Left forelimb (tissue), 1 donor: ENCODE data around the gene MIP.
"Not testable (repeated sequence)": the region's sequence is repeated elsewhere in the genome, so short reads cannot be mapped to it uniquely, and the experiment has no call there.

Experiments used
- DNase-seq: peaks from one replicate; pipeline ENCODE4 v3.0.0-alpha.2; 2018; ENCODE audit warnings: low spot score

The MIP gene

DNA sequence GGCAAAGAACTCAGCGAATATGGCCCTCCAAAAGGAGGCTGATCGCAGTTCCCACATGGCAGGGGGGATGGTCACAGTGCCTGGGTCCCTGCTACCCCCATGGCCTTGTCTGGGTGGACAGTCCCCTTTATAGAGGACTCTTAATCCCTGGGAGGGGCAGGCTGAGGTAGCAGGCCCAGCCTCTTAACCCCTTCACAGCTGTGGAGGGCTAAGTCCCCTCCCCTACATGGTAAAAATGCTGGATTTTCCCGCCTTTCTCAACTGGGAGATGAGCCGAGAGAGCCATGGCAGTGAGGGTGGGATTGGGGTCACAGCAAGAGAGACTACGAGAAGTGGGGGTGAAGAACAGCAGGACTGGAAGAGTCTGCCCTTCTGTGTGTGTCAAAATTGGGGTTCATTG lies at the start of gene MIP:
TSS of gene MIP (minus strand) at position 101 of the 400 bp plus-strand sequence. CDS start at position 57, 44 bp downstream.
- no peak for DNase-seq

GRCh38 chr12:56499879-56500278 lies 45.4 kb upstream of the MIP start:
- DNase-seq: not testable (repeated sequence)

GRCh38 chr12:56499452-56499851 lies 45.0 kb upstream of the MIP start:
- not testable (repeated sequence) for DNase-seq

- not testable (repeated sequence) for DNase-seq
Observed at GRCh38 chr12:56498126-56498902, 43.9 kb upstream of the MIP start.

- DNase-seq: not testable (repeated sequence)
Observed at GRCh38 chr12:56496704-56497103, 42.2 kb upstream of the MIP start.

- DNase-seq: not testable (repeated sequence)
Observed at GRCh38 chr12:56494481-56494880, 40.0 kb upstream of the MIP start.

- not testable (repeated sequence) for DNase-seq
Observed at GRCh38 chr12:56494106-56494415, 39.6 kb upstream of the MIP start.

DNA sequence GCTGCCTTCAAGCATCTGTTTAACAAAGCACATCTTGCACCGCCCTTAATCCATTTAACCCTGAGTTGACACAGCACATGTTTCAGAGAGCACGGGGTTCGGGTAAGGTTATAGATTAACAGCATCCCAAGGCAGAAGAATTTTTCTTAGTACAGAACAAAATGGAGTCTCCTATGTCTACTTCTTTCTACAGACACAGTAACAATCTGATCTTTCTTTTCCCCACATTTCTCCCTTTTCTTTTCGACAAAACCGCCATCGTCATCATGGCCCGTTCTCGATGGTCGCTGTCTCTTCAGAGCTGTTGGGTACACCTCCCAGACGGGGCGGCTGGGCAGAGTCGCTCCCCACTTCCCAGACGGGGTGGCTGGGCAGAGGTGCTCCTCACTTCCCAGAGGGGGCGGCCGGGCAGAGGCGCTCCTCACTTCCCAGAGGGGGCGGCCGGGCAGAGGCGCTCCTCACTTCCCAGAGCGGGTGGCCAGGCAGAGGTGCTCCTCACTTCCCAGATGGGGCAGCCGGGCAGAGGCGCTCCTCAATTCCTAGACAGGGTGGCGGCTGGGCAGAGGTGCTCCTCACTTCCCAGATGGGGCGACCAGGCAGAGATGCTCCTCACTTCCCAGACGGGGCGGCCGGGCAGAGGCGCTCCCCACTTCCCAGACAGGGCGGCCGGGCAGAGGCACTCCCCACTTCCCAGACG lies 39.1 kb upstream of the MIP start:
- not testable (repeated sequence) for DNase-seq

DNA sequence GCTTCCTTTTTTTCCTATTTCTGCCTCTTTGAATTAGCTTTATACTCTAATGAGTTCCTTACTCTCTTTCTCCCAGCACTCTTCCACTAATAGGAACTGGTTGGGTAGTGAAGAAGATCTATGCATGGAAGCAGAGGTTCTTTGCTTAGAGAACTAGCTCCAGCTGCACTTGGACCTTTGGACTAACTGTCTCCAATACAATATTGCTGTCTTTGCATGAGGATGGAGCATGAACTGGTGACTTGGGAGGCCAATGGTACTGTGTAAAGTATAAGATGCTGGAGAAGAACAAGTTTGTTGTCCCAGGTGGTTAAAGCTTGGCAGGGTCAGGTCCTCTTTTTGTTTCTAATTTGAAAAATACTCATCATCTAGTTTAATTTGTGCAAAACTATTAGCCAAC lies 35.9 kb upstream of the MIP start:
- DNase-seq: no peak

DNA sequence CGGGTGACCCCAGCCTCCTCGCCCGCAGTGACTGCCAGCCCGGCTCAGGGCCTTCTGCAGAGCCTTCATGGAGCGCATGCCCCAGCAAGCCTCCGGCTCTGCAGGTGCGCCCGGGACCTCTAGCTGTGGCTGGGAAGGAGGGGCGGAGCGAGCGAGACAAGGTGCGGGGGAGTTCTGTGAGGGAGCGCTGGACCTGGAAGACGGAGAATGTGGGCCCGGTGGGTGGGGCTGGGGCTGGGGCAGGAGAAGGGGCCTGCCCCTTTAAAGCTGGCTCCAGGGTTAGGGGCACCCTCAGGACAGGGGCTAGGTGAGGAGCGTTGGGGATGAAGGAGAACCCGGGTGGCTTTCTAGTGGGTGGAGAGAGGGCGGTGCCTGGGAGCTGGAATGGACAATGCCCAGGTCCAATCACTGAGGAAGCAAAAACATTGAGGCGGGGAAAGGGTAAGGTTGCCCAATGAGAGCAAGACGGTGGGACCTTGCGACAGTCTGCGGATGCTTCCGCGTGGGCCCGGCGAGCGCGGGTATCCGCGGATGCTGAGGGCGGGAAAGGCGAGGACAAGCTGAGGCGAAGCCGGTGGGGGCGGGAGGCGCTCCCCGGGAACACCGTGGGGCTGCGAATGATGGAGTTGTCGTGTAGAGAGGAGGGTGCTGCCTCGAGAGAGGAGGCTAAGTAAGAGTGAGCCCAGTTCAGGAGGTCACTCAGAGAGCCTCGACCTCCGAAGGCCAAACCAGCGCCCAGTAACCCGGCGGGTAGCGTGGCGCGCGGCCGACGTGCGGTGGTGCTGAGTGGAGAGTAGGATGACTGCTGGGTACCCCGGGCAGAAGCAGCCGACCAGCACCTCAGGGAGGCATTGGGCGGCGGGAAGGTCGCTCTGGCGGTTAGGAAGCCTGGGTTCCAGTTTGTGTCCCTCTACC lies 33.8 kb upstream of the MIP start, which contains the start of gene GLS2:
TSS of gene GLS2 (minus strand) at position 121 of the 915 bp plus-strand sequence. CDS start at position 78, 43 bp downstream.
- DNase-seq: peak; percentile 71

GRCh38 chr12:56487448-56488040 lies 33.1 kb upstream of the MIP start:
- no peak for DNase-seq

GRCh38 chr12:56486694-56487093 lies 32.2 kb upstream of the MIP start:
- DNase-seq: no peak

DNA sequence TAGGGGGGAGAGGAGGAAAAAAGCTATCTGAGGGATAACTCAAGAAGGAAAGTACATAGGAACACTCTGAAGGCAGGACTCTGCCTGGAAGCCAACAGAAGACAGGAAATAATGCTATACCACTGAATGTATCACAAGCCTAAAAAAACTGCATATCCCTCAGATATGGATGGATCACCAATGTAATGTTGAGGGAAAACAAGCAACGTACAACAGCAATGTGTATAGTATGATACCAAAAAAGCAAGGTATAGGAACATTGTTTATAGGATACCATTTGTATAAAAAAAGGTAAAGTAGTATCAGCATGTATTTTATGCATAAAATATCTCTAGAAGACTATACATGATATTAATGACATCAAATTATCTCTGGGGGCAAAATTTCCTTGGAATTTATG lies 30.1 kb upstream of the MIP start:
- DNase-seq: no peak

GRCh38 chr12:56479625-56480024 lies 25.2 kb upstream of the MIP start:
- no peak for DNase-seq

- DNase-seq: no peak
Observed at GRCh38 chr12:56477521-56478225, 23.2 kb upstream of the MIP start.

GRCh38 chr12:56476972-56477432 lies 22.5 kb upstream of the MIP start:
- DNase-seq: no peak

DNA sequence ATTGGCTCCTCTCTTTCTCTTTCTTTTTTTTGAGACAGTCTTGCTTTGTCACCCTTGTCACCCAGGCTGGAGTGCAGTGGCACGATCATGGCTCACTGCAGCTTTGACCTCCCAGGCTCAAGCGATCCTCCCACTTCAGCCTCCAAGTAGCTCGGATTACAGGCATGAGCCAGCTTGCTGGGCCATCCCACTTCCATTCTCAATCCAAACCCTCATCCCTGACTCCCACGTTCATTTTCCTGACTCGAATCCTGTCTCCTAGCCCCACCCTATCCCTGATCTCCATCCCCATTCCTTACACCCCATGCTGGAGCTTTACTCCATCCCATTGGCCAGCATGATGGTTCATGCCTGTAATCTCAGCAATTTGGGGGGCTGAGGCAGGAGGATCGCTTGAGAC lies 21.7 kb upstream of the MIP start:
- no peak for DNase-seq

DNA sequence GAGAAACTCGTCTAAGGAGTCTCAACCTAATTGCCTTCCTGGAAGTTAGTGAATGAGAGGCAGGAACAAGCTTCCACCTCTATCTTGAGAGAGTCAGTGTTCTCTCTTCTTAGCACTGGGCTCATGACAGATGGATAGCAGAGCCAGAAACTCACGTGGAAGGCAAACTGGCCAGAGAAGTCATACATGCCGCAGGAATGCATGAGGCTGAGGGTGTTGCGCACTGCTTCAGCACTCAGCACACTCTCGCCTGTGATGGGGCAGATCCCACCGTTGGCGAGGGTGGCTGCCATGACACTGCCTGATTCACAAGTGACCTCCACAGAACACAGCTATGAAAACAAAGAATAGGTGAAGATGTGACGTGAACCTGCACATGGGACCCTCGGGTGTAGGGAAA lies 19.9 kb upstream of the MIP start:
- DNase-seq: no peak

GRCh38 chr12:56469007-56469930 lies 14.8 kb upstream of the MIP start:
- DNase-seq: no peak
